ELR (cell line): Measurements from ENCODE around the gene TPCN2.
"Not testable (repeated sequence)": the region's sequence is repeated elsewhere in the genome, so short reads cannot be mapped to it uniquely, and the experiment has no call there.

Experiments
- DNase-seq: peaks from one replicate; pipeline ENCODE4 v3.0.0-alpha.2; 2015; ENCODE audit warnings: low read depth

The TPCN2 gene

GRCh38 chr11:69048694-69049489 lies at the start of gene TPCN2:
TSS of gene TPCN2 (plus strand) at chr11:69048932. CDS start at chr11:69048998, 66 bp downstream.
- peak; percentile 94 for DNase-seq

- no peak for DNase-seq
Measured at GRCh38 chr11:68999093-68999747, 49.5 kb upstream of the TPCN2 start.

- DNase-seq, result not testable (repeated sequence)
Measured at GRCh38 chr11:68999748-69000355, 48.9 kb upstream of the TPCN2 start.

DNA sequence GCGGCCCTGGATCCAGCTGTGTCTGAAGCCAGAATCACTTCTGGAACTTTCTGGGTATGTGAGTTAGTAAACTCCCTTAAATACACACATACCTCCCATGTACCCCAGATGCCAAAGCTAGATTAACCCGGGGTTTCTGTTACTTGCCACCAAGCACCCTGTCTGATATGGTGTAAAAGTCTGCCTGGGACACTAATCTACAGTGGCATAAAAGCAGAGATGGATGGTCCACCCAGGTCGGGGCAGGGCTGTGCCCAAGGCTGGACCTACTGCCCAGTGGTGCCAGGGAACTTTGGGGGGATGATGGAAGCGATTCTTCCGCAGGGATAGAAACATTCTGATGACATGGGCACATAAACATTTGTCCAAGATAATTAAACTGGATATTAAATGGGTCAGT lies 48.3 kb upstream of the TPCN2 start:
- no peak for DNase-seq

- DNase-seq, result peak; percentile 82
Measured at GRCh38 chr11:69000831-69001242, 47.9 kb upstream of the TPCN2 start.

- DNase-seq, result no peak
Measured at GRCh38 chr11:69001243-69002081, 47.3 kb upstream of the TPCN2 start.

GRCh38 chr11:69002110-69002569 lies 46.6 kb upstream of the TPCN2 start:
- DNase-seq, result no peak

GRCh38 chr11:69002570-69003231 lies 46.0 kb upstream of the TPCN2 start:
- DNase-seq, result no peak

DNA sequence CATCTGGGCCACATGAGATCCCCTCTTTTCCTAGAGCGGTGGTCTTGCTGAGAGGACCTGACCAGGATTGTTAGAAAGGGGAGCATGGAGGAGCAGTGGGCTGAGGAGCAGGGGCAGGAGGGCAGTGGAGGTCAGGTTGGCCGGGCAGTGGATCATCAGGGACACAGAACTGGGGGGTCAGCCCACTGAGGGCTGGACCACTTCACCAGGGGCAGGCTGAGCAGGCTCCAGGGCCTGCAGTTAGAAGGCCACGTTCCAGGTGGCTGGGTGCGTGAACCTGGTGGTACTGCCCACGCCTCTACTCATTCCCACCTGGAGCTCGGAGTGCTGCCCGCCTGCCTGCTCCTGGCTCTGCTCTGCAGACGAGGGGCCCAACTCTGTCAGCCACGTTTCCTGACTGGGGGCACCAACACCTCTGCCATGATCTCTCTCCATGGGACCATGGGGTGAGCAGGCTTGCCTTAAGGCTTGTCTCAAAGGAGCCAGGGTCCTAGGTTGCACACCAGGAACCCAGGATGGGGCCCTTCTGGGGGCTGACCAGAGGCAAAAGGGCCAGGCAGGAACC lies 45.3 kb upstream of the TPCN2 start:
- no peak for DNase-seq

DNA sequence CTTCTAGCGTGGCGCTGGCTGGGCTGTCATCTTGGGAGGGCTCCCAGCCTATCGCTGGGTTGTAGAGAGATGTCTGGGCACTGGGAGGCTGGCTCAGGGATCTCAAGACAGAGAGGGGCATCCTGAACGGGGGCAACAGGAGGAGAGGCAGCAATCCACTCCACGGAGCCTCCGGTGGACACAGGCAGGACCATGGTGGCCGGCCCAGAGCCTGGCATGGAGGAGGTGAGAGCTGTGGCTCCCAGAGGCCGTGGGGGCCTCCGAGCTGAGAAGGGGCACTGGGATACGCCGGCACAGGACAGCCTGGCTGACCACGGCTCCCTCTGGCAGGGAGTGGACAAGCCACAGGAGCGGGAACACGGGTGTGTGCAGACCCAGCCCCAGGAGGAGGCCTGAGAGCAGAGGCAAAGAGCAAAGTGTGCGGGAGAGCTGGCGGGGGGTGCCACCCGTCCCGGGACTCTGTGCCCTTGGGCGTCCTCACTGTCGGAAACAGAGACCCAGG lies 44.8 kb upstream of the TPCN2 start:
- no peak for DNase-seq

- no peak for DNase-seq
Measured at GRCh38 chr11:69004411-69005182, 44.1 kb upstream of the TPCN2 start.

DNA sequence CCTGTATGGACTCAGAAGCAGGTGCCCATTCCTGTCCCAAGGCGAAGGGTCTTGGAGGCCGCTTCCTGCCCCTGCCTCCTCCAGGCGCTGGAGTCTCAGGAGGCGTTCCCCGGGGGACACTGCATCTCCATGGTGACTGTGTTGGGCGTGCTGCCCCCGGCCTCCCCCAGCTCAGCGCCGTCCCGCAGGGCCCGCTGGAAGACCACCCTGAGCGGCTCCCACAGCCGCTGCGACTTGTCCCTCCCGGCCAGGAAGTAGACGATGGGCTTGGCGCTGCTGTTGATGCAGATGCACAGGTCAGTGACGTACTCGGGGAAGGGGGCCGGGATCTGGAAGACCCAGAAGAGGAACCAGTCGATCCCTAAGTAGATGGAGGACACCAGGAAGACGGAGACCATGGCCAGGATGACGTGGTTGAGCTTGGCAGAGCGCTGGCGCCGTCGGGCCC lies 43.5 kb upstream of the TPCN2 start:
- no peak for DNase-seq

DNA sequence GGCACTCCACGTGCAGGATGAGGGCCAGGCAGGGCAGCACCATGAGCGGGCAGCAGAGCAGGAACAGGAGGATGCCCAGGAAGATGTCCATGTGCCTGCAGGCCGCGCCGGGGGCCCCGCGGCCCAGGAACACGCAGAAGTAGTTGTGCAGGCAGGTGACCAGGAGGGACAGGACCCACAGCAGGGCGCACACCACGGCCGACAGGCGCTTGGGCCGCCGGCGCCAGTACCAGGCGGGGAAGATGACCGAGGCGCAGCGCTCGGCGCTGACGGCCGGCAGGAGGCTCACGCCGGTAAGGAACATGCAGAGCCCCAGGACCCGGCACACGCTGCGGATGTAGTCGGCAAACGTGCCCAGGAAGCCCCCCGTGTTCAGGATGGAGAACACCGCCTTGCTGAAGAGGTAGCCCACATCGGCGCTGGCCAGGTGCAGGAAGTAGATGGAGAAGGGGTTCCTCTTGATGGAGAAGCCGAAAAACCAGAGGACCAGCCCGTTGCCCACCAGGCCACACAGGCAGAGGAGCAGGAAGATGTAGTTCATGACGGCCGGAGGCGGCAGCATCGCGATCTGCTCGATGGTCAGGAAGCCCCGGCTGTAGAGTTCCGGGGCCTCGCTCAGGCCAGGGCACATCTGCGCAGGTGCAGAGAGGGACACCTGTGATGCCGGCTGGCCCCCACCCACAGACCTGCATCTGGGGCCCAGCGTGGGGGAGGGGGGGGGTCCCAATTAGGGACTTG lies 42.9 kb upstream of the TPCN2 start:
- DNase-seq, result no peak

- DNase-seq, result no peak
Measured at GRCh38 chr11:69006816-69007215, 41.9 kb upstream of the TPCN2 start.

GRCh38 chr11:69007975-69008381 lies 40.8 kb upstream of the TPCN2 start:
- DNase-seq, result no peak

DNA sequence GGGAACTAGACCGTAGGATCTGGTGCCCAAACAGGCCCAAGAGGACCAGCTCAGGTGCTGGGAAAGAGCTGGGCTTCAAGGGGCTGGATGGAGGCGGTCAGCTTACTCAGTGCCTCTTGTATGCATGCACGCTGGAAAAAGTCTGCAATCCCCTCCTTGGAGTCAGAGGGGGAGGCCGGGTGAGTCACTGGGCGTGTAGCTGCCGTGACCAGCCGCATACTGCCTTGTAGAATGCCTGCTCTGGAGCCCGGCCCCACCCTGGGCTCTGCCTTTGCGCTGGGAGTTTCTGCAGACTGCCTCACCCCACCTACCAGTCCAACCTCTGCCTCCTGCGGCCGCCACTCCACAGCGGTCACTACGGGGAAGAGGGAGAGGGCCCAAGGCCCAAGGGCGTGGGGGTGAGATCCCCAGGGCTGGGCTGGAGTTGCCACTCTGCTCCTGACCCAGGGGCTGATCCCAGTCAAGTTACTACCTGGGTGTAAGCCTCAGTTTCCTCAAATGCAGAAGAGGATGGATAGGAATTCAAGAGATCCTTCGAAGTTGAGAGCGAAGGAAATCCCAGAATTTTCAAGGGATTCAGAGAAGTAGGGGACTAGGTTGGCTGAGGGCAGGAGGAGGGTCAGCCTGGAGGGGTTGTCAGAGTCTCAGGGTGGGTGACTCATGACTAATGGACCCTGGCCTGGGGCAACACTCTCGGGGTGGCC lies 39.8 kb upstream of the TPCN2 start:
- DNase-seq, result peak; percentile 99

DNA sequence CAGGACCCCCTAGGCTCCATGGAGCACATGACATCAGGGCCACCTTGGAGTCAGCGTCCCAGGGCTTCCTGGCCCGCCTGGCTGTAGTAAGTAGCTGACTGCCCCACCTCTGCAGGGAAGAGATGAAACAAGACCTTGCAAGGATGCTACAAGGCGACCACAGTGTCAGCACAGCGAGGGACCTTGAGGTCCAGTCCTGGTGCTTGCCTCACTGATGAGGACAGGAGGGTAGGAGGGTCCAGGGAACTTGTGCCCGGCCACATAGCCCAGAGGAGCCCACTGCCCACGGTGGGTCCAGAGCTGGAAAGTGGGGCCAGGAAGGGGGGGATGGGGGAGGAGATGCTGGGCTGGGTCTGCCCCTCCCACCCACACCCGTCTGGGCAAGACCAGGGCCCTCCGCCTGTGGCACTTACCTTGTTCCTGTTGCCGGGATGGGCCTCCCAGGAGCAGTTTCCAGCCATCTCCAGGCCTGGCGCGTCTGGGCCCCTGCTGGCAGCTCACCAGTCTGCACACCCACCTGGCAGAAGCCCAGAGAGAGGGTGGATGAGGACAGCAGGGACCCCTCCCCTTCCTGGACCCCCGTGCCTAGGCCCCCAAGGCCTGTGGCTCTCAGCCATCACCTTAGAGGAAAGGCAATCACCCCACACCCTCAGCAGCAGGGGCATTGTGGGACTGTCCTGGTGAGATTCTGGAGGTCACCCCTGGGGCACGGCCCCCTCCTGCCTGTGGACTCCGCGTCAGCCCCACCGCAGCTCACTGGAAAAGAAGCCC lies 39.1 kb upstream of the TPCN2 start:
- no peak for DNase-seq

DNA sequence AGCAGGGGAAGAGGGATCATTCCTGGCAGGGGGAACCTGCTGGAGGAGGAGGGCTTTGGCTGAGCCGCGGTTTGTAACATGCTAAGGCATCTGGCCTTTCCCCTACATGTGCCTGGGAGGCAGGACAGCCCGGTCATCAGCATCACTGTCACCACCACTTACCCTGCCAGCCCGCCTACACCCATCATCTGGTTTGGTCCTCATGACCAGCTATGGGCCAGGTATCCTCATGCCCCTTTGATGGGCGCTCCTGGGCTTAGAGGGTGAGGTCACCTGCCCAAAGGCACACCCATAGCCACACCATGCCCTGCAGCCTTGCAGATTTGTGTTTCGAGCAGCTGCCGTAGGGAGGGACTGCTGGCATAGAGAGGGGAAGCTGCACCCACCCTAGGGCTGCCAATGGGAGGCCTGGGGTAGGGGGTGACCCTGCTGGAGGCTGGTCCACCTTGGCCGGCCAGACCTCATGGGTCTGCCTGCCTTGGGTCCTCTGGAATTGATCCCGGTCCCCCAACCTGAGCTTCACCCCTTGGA lies 38.3 kb upstream of the TPCN2 start:
- DNase-seq, result peak; percentile 40
